Hematopoietic multipotent progenitor cell treated with erythropoietin and hydrocortisone succinate and interleukin-3 and kit ligand, for 8 days (in vitro differentiated cells): ENCODE measurements around the gene KIF5A.

Source experiments
- DNase-seq: peaks from one replicate; pipeline ENCODE4 v3.0.0-alpha.2; 2015

Gene KIF5A

DNA sequence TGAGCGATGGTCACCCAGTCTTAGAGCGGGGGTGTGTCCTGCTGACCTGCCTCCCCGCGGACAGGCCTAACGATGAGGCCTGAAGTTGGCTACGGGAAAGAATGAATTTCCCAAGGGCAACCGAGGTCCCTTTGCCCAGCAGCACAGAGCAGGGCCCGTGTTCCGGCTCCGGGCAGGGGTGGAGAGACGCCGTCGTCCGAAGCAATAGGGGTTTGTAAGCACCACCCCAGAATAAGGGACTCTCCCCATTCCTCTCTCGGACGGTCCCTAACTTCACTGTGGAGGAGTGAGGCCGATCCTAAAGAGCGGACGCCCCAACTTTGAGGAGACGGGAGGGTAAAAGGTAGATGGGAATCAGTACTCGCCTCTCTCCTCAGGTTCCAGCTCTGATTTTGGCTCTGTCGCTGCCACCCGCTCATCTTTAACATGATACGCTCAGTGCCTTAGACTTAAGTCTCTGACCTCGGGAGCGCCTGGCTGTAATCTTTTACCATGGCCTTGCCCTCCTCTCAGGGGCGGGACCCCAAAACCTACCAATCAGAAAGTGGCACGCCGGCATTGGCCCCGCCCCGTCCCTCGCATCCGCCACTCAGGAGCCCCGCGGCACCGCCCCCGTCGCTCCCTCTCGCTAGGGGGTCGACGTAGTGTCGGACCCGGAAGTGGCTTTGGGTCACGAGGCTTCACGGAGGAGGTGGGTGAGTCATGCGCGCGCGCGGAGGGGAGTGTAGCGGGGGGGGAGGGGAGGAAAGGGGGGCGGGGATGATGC lies 29.6 kb upstream of the KIF5A start, which contains the start of gene DDIT3:
DDIT3 (minus strand) TSS at position 462 of the 766 bp plus-strand sequence. CDS start 3,108 bp downstream, outside the sequence.
- DNase-seq: peak; percentile 99

DNA sequence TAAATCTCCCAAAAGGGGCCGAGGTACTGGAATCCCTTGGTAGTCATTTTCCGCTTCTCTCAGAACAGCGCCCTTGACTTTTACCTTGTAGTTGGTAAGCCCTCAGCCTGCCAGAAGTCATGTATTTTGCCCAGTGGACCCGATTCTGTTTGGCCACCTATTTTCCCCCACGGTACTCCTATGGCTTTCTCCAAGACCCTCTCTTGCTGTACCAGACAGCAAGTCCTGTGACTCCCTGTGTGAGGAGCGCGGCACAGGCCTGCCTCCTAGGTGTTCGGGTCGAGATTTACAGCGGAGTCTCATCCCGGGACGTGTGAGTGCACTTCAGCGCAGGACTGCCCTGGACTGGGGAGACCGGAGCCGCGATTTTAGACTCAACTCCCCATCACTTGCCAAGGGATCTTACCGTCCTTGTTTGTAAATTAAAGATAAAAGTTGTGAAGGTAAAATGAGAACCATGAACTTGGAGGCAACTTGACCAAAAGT lies 28.3 kb upstream of the KIF5A start:
- no peak for DNase-seq

DNA sequence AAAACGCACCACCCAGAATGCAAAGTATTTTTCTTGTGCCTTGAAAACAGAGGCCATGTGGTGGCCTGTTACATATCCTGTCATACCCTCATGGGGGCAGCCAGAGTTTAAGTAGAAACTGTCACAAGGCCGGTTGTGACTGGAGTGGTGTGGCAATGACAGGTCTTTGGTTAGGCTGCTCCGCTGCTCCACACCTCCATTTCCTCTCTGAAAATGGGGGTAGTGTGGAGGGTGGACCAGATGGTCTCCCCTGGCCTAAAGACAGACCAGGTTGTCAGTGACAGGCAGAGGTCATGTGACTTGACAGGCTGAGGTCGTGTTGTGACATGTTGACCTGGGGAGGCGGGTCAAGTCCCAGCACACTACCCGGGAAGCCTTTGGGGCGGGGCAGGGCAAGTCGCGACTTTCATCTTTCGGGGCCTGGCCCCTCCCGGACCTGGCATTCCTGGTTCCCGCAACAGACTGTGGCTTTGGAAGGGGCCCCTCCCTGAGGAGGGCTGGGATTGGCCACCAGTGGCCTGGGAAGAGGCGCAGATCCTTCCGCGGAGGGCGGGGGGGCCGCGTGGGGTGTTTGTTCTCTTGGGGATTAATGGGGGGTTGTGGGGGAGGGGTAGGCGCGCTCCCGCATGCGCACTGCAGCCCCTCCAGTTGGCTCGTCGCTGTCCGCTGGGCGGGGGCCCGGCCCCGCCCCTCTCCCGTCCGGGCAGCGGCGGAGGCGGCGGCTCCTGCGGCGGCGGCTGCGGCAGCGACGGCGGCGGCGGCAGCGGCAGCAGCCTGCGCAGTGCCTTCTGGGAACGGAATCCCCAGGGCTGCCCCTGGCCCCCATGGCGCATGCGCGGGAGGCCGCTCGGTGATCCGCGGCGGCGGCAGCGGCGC lies 27.6 kb upstream of the KIF5A start, which contains the start of gene MBD6:
MBD6 (plus strand) TSS at position 814 of the 876 bp plus-strand sequence. CDS start 1,480 bp downstream, outside the sequence.
- DNase-seq: peak; percentile 93

DNA sequence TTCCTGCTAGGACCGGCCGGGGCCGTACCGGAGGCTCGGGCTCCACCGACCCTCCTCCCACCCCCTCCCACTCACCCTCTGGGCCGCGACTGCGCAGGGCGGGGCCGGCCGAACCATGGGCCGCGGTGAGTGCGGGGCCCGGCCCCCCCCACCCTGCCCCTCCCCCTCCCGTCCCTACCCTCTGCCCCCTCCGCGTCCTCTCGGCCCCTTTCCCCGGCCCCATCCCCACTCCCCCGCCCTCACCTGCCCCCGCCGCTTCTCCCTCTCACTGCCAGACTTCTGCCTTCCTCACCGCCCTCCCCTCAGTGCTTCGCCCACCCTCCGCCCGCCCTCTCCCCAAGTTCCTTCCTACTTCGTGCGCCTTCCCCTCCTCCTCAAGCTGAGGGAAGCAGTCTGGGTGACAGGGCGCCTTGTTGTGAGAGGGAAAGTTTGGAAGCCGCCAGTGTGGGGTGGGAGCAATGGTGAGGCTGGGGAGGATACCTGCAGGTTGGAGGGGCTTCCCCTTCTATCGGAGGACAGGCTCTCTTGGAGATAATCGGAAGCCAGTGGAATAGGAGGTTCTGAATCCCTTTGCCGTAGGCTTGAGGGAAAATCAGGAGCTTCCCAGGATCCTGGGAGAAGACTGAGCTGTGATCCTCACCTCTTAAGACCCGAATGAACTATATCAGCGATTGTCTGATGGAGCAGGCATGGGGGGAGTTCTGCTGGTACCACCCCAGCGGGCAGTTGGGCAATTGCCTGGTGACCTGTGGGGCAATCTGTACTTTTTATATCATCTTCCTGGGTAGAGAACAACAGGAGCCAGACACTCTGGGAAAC lies 26.7 kb upstream of the KIF5A start:
- peak; percentile 39 for DNase-seq

DNA sequence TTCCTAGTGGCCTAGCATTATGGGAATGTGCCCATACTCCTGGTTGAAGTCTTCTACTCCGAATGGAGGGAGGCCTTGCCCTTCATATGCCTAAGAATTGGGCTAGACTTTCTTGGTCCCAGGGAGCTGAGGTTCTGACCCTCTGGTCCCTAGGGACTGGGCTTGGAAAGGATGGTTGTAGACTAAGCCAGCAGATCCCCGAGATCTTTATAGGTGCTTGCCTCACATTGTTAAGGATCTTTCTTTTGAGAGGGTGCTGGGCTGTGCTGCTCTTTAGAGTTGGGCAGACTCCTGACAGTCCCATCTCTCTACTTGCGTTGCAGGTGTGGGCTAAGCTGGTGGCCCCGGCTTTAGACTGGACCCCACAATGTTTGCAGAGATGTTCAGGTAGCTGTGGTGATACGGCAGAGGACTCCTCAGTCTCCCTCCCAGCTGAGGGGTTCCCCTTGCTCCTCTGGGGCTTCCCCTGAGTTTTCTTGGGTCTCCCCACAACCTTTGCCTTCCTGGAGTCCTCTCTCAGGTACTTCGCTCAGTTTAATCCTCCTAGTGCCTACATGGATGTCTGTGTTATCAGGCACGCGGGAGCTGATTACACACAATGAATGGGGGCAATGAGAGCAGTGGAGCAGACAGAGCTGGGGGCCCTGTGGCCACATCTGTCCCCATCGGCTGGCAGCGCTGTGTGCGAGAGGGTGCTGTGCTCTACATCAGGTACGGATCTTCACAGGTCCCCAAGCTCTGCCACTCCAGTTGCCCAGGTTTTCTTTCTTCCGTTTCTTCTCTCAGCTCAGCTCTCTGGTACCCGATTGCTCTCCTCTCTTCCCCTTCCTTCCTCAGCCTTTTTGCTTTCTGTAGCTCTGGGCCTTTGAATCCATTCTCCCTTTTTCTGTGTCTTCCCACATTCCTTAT lies 25.9 kb upstream of the KIF5A start:
- DNase-seq: no peak

DNA sequence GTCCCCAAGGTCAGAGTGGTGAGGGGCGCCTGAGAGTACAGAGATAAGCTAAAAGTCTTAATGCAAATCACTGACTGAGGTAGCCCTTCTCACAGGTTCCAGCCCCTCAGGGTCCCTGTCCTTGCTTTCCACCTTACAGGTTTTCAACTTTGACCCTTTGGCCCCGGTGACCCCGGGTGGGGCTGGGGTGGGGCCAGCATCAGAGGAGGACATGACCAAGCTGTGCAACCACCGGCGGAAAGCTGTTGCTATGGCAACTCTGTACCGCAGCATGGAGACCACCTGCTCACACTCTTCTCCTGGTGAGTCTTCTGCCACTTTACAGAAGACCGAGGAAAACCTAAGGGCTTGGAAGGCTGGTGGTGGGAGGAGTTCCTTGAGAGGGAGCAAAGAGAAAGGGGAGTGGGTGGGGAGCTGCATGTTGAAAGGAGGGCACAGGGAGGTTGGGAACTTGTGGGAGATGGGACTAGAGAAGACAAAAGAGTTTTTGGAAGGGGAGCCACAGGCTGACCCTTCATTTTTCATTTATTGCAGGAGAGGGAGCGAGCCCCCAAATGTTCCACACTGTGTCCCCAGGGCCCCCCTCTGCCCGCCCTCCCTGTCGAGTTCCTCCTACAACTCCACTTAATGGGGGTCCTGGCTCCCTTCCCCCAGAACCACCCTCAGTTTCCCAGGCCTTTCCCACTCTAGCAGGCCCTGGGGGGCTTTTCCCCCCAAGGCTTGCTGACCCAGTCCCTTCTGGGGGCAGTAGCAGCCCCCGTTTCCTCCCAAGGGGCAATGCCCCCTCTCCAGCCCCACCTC lies 24.8 kb upstream of the KIF5A start:
- no peak for DNase-seq

DNA sequence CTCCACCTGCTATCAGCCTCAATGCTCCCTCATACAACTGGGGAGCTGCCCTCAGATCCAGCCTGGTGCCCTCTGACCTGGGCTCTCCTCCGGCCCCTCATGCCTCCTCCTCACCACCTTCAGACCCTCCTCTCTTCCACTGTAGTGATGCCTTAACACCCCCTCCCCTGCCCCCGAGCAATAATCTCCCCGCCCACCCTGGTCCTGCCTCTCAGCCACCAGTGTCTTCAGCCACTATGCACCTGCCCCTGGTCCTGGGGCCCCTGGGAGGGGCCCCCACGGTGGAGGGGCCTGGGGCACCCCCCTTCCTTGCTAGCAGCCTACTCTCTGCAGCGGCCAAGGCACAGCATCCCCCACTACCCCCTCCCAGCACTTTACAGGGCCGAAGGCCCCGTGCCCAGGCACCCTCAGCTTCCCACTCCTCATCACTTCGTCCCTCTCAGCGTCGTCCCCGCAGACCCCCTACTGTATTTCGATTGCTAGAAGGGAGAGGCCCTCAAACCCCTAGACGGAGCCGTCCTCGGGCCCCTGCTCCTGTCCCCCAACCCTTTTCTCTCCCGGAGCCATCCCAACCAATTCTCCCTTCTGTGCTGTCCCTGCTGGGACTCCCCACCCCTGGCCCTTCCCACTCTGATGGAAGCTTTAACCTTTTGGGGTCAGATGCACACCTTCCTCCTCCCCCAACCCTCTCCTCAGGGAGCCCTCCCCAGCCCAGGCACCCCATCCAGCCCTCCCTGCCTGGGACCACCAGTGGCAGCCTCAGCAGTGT lies 24.0 kb upstream of the KIF5A start:
- no peak for DNase-seq

DNA sequence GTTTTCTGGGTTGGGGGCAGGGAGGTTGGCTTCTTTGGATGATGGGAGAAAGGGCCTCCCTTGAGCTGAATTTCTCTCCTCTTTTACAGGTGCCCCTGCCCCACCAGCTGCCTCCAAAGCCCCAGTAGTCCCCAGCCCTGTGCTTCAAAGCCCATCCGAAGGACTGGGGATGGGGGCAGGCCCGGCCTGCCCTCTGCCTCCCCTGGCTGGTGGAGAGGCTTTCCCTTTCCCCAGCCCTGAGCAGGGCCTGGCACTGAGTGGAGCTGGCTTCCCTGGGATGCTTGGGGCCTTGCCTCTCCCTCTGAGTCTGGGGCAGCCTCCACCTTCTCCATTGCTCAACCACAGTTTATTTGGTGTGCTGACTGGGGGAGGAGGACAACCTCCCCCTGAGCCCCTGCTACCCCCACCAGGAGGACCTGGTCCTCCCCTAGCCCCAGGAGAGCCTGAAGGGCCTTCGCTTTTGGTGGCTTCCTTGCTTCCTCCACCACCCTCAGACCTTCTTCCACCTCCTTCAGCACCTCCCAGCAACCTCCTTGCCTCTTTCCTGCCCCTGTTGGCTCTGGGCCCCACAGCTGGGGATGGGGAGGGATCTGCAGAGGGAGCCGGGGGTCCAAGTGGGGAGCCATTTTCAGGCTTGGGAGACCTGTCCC lies 23.2 kb upstream of the KIF5A start:
- DNase-seq: no peak

DNA sequence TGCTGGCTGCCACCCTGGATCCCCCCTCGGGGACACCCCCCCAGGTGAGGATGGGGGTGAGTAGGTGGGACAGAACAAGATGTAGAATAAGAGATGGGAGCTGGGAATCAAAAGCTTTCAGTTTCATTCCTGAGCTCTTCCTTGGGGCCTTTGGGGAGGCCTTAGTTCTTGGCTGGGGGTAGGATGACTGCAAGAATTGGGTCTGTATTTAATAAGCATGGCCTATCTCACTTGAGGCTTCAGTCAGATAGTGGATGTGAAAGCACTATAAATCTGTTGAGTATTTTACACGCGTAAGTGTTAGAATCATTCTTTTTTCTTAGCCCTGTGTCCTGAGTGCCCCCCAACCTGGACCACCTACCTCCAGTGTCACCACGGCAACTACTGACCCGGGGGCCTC lies 22.7 kb upstream of the KIF5A start:
- no peak for DNase-seq

DNA sequence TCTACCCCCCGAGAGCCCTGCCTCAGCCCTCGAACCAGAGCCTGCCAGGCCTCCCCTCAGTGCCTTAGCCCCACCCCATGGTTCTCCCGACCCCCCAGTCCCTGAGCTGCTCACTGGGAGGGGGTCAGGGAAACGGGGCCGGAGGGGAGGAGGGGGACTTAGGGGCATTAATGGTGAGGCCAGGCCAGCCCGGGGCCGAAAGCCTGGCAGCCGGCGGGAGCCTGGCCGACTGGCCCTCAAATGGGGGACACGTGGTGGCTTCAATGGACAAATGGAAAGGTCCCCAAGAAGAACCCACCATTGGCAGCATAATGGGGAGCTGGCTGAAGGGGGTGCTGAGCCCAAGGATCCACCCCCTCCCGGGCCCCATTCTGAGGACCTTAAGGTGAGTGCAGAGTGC lies 21.7 kb upstream of the KIF5A start:
- DNase-seq: no peak

DNA sequence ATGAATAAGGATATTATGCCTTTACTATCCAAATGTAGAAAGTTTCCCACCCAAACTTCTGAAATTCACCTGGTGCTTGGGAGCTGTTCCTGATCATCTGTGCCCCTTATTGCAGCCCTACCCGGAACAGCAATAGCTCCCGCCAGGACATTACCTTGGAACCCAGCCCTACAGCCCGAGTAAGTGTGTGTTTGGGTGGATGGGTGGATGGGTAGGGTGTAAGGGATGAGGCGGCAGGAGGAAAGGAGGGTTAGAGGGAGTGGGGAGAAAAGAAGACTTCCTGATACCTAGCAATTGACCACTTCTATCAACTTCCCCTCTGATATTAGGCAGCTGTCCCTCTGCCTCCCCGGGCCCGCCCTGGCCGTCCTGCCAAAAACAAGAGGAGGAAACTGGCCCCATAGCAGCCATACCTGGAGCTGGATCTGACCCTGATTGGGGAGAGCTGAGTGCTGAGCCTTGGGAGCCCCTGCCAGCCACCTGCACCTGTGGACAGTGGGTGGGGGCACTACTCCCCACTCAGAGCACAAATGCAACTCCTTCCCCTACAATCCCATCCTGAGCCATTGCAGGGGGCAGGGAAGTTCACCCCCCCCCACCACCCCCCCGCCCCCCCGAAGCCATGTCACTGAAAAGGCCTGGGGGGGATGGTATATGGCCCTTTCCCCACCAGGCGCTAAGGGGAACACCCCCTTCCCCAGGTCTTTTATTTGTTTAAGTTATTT lies 20.9 kb upstream of the KIF5A start:
- DNase-seq: no peak

DNA sequence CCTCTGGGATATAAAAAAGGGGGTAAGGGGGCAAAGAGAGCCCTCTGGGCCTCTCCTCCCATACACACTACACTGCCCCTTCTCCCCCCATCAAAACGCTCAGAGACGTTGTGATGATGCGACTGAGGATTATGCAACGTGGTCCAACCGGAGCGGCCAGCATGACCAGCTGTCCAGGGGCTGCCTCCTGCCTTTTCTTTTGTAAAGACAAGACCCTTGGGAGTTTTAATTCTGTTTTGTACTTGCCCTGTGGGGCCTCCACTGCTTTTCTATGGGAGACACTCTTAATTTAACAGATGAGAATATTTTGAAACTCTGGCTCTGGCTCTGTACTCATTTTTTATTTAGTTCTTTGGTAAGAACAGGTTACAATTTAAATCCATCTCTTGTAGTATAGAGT lies 20.0 kb upstream of the KIF5A start:
- no peak for DNase-seq

DNA sequence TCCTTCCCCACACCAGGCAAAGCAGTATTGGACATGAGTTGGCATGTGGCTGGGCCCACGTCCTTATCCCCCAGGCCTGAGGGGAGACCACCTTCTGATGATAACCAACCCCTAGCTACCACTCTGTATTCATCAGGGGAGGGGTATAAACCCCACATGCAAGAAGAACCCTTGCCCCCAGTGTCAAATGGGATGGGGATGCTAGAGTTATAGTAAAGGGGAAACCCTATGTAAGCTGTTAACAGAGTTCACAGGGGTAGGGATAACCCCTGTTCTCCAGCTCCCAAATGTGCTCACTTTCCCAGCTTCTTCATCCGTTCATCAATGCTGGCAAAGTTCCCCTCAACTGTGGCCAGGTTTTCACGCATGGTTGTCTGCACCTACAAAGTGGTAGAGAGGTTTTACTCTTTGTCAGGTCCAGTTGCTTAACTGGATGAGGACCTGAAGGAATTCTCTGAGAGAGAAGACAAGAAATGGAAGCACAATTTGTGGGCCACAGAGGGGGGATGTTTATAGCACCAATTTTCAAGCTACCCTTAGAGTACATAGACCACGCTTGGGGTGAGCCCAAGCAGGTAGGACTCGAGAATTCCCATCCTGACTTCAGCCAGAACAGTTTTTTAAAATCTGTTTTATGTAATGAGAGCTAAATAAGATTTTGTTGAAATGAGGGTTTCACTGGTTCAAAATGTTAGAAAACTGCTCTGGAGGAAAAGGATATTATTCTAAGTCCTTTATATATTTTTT lies 19.3 kb upstream of the KIF5A start:
- no peak for DNase-seq

DNA sequence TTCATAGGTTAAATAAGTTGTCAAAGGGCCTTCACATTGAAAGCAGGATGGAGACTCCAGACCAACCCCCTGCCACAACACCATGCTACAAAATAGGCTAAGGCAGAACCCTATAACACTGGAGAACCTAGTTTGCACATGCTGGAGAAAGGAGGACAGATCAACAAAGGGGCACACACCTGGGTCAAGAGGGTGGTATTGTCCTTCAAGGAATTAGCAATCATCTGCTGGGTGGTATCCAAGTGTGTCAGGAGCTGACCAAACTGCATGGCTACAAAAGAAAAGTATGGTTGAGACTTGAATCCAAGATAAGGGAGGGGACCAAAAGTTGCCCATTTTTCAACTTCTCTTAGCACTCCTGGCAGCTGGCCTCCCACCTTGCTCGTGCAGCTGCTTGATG lies 18.0 kb upstream of the KIF5A start:
- DNase-seq: no peak

DNA sequence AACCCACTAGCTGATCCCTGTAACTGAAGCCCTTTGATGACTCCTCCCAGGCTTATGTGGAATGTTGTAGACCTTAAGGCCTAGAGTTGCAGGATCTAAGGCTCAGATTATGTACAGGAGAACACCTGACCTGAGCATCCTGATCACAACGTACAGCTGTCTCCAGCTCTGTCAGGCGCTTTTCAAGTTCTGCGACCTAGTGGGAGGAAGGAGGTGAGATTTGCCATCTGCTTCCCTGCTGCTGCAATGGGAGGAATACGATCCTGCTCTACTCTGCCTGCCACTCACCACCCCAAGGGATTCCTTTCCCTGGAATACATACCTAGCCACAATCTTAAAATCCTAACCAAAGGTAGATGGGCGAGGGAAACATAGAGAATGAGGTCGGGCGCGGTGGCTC lies 16.7 kb upstream of the KIF5A start:
- no peak for DNase-seq

DNA sequence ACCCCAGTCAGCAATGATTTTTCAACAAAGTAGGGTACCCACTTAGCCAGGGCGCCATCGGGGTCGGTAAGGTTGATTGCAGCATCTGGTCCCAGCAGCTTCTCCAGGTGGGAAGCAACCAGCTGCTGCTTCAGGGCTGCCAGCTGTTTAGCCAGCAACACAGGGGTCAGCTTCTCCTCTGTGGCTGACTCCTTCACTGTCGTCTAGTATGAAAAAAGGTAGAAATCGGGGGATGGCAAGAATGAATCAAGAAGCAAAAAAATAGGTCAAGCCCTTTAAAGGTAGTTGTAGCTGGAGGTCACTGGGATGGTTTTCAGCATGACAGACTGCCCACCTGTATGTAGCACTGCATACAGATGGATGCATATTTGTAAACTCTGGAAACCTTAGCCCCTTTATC lies 15.6 kb upstream of the KIF5A start:
- no peak for DNase-seq

DNA sequence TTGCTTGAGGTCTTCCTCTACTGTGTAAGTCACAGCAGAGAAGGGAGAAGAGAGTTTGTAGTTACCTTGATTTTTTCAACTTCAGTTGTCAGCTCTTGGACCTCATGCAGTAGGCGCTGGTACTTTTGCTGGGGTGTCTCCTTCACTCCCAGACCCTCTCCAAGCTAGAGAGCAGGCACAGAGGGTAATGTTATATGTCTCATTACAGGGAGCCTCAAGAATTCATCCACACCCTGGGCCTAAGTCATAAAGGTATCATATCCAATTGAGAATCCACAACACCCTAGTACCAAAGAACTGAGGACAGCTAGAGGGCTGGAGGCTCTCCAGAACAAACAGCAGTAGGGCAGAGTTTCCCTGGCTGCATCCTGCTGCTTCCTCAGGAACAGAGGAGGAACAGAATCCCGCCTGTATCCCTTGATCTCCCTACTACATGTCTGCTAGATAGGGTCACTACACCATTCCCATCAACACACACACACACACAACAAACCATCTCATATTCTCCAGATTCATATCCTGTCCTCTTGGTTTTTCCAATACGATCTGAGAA lies 14.8 kb upstream of the KIF5A start:
- DNase-seq: no peak
